Chondrocyte (in vitro differentiated cells): ENCODE results near the gene MGAT4C. TPM values are rescaled to one million over a fixed set of nuclear protein-coding genes. Genes with fewer than 3 reads are reported as not detected.

Experiments used
- DNase-seq: peaks from one replicate; pipeline ENCODE4 v3.0.0; 2021; ENCODE audit warnings: mixed read lengths, low spot score
- H3K27ac Mint-ChIP-seq: one replicate; pipeline ENCODE4 v1.8.0; 2021; ENCODE audit warnings: mild to moderate bottlenecking, moderate library complexity, mixed read lengths; ENCODE audit not compliant: unreplicated experiment
- H3K27me3 Mint-ChIP-seq: 2 replicates; pipeline ENCODE4 v1.8.0; 2021; ENCODE audit warnings: low read depth, mixed read lengths
- H3K36me3 Mint-ChIP-seq: 2 replicates; pipeline ENCODE4 v1.8.0; 2021; ENCODE audit warnings: low read depth, mixed read lengths
- H3K4me1 Mint-ChIP-seq: 2 replicates; pipeline ENCODE4 v1.8.0; 2021; ENCODE audit warnings: low read depth, mild to moderate bottlenecking, mixed read lengths
- H3K4me3 Mint-ChIP-seq: one replicate; pipeline ENCODE4 v1.8.0; 2021; ENCODE audit warnings: mild to moderate bottlenecking, moderate library complexity, mixed read lengths; ENCODE audit not compliant: unreplicated experiment
- H3K9me3 Mint-ChIP-seq: 2 replicates; pipeline ENCODE4 v1.8.0; 2021; ENCODE audit warnings: low read depth, mixed read lengths
- CTCF ChIP-seq: fragments of 200-600 bp; sonication (generic); IDR thresholded peaks from 2 replicates; pipeline ENCODE4 v1.5.0; 2021; ENCODE audit warnings: antibody characterized with exemption, mild to moderate bottlenecking, moderate library complexity
- total RNA-seq: library from RNA; stranded (reverse); gene quantifications from 3 replicates; pipeline ENCODE4 v1.2.1, GENCODE V29; 2021

Gene MGAT4C
- total RNA-seq, 1 donor from 2014 or later: 0.30 TPM

GRCh38 chr12:86006727-86007126 lies 249.5 kb downstream of the MGAT4C start:
- TF ChIP-seq CTCF: no peak
- Mint-ChIP-seq H3K27ac (no peak overlapping the region), H3K27me3 (no peaks in the 10 kb centered on the region), H3K36me3 (no peaks in the 10 kb centered on the region), H3K9me3 (peaks cover 5% of the 10 kb centered on the region), H3K4me3 (no peak overlapping the region), H3K4me1 (no peaks in the 10 kb centered on the region)
- DNase-seq: no peak

GRCh38 chr12:85998074-85998473 lies 258.1 kb downstream of the MGAT4C start:
- Mint-ChIP-seq H3K27me3 (no peaks in the 10 kb centered on the region), H3K27ac (no peak overlapping the region), H3K36me3 (peaks cover 2% of the 10 kb centered on the region), H3K9me3 (peaks cover 24% of the 10 kb centered on the region), H3K4me1 (no peaks in the 10 kb centered on the region), H3K4me3 (no peak overlapping the region)
- TF ChIP-seq CTCF: no peak
- no peak for DNase-seq

- H3K4me1 Mint-ChIP-seq: no peaks in the 10 kb centered on the region
- no peak overlapping the region for H3K4me3 Mint-ChIP-seq
- no peaks in the 10 kb centered on the region for H3K27me3 Mint-ChIP-seq
- no peak for TF ChIP-seq CTCF
- no peak overlapping the region for H3K27ac Mint-ChIP-seq
- peaks cover 2% of the 10 kb centered on the region for H3K36me3 Mint-ChIP-seq
- no peak for DNase-seq
- H3K9me3 Mint-ChIP-seq: peaks cover 36% of the 10 kb centered on the region
Observed at GRCh38 chr12:85996280-85996679, 259.9 kb downstream of the MGAT4C start.

- no peak overlapping the region for H3K4me3 Mint-ChIP-seq
- H3K9me3 Mint-ChIP-seq: peaks cover 28% of the 10 kb centered on the region
- no peaks in the 10 kb centered on the region for H3K27me3 Mint-ChIP-seq
- no peak overlapping the region for H3K27ac Mint-ChIP-seq
- TF ChIP-seq CTCF: no peak
- no peak for DNase-seq
- H3K36me3 Mint-ChIP-seq: peaks cover 2% of the 10 kb centered on the region
- H3K4me1 Mint-ChIP-seq: no peaks in the 10 kb centered on the region
Observed at GRCh38 chr12:85993746-85994145, 262.4 kb downstream of the MGAT4C start.

DNA sequence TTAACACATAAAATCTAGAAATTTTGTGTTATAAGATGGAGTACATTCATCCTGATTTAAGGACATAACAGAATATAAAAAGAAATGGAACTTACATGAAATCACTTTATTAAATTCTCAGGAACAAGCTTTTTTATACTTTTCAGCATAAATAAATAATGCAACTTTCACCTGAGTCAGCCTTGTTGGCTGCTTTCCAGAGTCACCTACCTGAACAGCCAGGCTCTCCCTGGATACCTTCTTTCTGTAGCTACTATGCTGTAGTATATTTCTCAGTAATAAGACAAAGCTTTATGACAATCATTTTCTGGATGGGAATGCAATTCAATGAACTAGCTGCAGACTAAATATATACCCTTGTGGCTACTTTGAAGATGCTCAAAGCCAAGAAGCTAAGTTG lies 270.2 kb downstream of the MGAT4C start:
- Mint-ChIP-seq H3K9me3 (no peaks in the 10 kb centered on the region), H3K4me3 (no peak overlapping the region), H3K27ac (no peak overlapping the region), H3K4me1 (no peaks in the 10 kb centered on the region), H3K27me3 (no peaks in the 10 kb centered on the region), H3K36me3 (no peaks in the 10 kb centered on the region)
- TF ChIP-seq CTCF: no peak
- no peak for DNase-seq
